NCI-H2029 (cell line): ENCODE measurements around the gene LRRC17.
"Not testable (repeated sequence)": the region's sequence is repeated elsewhere in the genome, so short reads cannot be mapped to it uniquely, and the experiment has no call there.

Experiments
- DNase-seq: peaks from one replicate; lab custom pipeline; 2025; lab: John Stamatoyannopoulos, UW

Gene LRRC17

DNA sequence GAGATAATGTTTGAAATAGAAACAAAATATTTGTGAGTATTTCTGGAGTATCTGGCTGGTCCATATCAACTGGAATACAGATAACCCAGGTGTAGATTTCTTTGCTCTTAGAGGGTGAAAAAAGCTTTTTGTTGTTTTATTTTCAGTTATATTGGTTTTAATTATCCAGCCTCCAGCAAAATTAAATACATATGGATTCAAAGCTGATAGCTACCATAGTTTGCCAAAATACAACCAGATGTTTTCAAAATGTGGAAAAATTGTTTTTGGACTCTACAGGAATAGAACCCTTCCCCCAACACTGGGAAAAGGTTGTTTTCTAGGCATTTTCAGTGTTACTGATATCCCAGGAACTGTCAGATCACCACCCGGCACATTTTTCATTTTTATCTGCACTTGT is 30.1 kb downstream of the LRRC17 start:
- no peak for DNase-seq

DNA sequence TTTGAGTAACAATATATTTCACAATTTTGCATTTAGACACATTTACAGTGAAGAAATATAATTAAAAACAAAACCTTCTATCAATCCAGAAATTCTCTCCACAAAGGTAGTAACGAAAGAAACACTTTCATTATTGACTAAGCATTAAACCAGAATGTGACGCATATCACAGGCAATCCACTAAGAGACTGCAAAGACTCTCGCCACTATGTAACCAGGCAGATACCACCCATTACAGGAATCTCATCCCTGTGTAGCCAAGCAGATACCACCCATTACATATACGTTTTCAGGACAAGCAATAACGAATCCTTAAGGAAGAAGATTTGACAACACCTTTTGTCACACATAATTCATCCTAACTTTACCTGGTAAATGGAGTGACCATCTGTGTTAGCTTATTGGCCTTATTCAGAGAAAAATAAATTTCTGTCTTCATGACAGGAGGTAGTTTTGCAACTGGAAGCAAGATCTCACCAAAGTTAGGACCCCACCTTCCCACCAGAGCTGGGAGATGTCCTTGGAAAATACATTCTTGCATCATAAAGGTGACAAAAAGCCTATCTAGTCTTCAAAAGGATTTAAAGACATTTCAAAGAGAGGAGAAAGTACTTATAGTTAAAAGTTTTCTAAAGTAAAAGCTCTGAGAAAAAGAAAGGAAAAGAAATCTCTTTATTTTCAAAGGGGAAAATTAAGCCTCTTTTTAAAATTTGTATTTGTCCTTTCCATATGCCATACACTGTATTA is 30.8 kb downstream of the LRRC17 start:
- no peak for DNase-seq

DNA sequence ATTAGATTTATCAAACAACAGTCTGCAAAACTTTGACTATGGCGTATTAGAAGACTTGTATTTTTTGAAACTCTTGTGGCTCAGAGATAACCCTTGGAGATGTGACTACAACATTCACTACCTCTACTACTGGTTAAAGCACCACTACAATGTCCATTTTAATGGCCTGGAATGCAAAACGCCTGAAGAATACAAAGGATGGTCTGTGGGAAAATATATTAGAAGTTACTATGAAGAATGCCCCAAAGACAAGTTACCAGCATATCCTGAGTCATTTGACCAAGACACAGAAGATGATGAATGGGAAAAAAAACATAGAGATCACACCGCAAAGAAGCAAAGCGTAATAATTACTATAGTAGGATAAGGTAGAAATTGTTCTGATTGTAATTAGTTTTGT is 31.4 kb downstream of the LRRC17 start:
- DNase-seq: no peak

- DNase-seq: no peak
Observed at GRCh38 chr7:102951839-102952238, 39.0 kb downstream of the LRRC17 start.

DNA sequence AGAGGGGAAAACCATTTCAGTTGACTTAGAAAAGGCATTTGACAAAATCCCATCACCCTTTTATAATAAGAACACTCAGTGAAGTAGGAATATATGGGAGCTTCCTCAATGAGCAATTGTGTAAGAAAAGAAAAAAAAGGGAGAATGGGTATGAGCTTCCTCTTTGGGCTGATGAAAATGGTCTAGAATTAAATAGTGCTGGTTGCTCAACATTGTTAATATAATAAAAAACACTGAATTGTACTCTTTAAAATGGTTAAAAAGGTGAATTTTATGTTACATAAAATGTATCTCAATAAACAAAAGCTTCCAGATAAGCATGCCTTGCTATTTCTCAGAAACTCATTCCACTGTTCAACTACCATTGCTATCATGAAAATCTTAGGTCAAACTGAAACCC is 40.6 kb downstream of the LRRC17 start:
- no peak for DNase-seq

GRCh38 chr7:102954359-102954758 is 41.6 kb downstream of the LRRC17 start:
- not testable (repeated sequence) for DNase-seq

- not testable (repeated sequence) for DNase-seq
Observed at GRCh38 chr7:102958004-102958403, 45.2 kb downstream of the LRRC17 start.

DNA sequence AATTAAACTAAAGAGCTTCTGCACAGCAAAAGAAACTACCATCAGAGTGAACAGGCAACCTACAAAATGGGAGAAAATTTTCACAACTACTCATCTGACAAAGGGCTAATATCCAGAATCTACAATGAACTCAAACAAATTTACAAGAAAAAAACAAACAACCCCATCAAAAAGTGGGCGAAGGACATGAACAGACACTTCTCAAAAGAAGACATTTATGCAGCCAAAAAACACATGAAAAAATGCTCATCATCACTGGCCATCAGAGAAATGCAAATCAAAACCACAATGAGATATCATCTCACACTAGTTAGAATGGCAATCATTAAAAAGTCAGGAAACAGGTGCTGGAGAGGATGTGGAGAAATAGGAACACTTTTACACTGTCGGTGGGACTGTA is 49.2 kb downstream of the LRRC17 start:
- DNase-seq: not testable (repeated sequence)

- no peak for DNase-seq
Observed at GRCh38 chr7:102966465-102966864, 53.7 kb downstream of the LRRC17 start.

- no peak for DNase-seq
Observed at GRCh38 chr7:102967798-102968197, 55.0 kb downstream of the LRRC17 start.

DNA sequence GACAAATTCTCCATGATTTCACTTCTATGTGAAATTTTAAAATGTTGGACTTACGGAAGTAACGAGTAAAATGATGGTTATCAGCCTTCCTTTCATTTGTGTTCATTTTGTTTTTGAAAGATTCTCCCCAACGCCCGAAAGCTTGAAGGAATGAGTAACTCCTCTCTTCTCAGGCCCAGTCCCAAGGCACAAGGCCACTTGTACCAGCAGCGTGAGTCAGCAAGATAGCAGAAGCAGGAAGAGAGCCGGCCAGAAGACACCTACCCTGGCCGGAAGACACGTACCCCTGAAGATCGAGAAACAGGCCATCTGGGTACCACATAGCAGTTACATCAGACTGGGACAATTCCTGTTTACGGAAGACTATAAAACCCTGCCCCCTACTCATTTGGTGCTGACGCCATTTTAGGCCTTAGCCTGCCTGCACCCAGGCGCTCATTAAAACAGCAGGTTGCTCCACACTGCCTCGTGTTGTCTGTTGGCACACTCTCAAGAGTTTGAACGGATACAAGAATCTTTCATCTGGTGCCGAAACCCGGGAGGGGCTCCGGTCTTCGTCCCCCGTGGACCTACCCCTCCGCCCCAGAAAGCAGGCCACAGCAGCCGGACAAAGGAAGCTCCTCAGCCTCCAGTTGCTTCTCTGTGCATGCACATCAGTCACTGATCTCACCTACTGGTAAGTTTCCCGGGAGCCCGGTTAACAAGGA is 60.4 kb downstream of the LRRC17 start:
- DNase-seq: no peak

DNA sequence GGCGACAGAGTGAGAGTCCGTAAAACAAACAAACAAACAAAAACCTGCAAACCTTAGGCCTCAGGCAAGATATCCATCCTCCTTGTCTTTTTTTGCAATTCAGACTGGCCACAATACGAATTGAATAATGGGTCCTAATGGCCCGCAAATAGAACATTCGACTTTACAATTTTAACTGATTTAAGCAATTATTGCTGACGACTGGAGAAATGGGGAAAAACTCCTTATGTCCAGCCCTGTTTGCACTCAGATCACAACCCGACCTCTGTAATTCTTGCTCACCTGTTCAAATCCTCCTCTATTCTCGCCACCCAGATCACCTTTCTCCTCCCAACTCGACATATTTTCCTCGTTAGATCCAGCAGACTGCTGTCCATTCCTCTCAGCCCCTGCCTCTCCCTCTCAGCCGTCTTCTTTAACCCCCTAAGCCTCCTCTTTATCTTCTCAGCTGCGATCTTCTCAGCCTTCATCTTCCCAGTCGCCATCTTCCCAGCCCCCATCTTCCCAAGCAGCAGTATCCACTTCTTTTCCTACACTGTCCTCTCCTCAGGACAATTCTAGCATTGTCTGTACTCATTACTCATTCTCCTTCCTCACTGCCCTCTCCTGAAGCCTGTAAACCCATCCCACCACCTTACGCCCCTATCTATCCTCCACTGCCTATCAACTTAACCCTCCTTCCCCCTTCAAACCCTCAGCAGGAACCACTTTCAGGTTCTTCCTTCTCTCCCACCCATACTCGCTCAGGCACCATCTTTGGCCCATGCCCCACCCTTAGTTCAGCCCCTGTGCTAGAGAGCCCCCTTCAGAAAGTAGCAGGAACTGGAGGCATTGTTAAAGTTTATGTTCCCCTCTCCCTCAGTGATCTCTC is 61.8 kb downstream of the LRRC17 start:
- no peak for DNase-seq

- no peak for DNase-seq
Observed at GRCh38 chr7:102975854-102976253, 63.1 kb downstream of the LRRC17 start.

DNA sequence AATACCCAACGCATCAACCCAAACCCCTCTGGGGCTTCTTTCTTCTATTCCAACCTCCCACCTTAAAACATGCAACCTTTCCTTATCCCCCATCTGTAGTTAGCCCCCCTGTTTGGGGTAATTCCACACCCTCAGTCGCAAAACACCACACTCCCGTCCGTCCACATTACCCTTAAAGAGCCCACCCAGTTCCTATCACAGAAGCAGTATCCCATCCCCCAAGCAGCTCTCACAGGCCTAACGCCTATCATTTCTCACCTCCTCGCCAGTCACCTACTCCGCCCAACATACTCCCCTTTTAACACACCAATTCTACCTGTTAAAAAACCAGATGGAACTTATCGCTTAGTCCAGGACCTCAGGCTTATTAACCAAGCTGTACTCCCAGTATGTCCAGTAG is 63.7 kb downstream of the LRRC17 start:
- no peak for DNase-seq

GRCh38 chr7:102977586-102977985 is 64.8 kb downstream of the LRRC17 start:
- not testable (repeated sequence) for DNase-seq

DNA sequence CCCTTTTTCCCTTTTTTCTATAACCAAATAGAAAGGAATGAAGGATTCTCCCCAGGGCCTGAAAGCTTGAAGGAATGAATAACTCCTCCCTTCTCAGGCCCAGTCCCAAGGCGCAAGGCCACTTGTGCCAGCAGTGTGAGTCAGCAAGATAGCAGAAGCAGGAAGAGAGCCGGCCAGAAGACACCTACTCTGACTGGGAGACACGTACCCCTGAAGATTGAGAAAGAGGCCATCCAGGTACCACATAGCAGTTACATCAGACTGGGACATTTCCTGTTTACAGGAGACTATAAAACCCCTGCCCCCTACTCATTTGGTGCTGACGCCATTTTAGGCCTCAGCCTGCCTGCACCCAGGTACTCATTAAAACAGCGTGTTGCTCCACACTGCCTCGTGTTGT is 65.5 kb downstream of the LRRC17 start:
- DNase-seq: no peak

- no peak for DNase-seq
Observed at GRCh38 chr7:102979670-102980069, 66.9 kb downstream of the LRRC17 start.

DNA sequence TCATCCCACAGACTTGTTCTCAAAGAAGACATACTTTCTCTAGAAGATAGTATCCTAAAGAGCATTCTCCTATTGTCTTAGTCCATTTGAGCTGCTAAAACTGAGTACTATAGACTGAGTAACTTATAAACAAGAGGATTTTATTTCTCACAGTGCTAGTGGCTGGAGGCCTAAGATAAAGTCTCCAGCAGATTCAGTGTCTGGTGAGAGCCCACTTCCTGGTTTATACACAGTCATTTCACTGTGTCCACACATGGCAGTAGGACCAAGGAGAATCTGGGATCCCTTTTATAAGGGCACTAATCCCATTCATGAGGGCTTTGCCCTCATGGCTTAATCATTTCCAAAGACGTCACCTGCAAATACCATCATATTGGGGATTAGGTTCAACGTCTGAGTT is 68.7 kb downstream of the LRRC17 start:
- DNase-seq: no peak

GRCh38 chr7:102982235-102982634 is 69.4 kb downstream of the LRRC17 start:
- DNase-seq: no peak

- DNase-seq: no peak
Observed at GRCh38 chr7:102983602-102984001, 70.8 kb downstream of the LRRC17 start.

GRCh38 chr7:102985176-102985783 is 72.5 kb downstream of the LRRC17 start:
- no peak for DNase-seq

GRCh38 chr7:102988088-102988487 is 75.3 kb downstream of the LRRC17 start:
- DNase-seq: no peak
